T-helper 1 cell (primary cell): Measurements from ENCODE around the gene AOC2.

Experiments used
- DNase-seq, 5 donors: peaks; one replicate each; pipeline ENCODE4 v3.0.0-alpha.2; 2012 to 2020
- total RNA-seq, 4 donors: gene quantifications; one replicate each; lab custom pipeline; 2026; lab: John Stamatoyannopoulos, UW

The AOC2 gene
- total RNA-seq: 2.1 to 2.6 (median 2.6) reads per million in 4 donors

GRCh38 chr17:42844271-42844670 is at the start of gene AOC2:
Gene AOC2 (plus strand): TSS chr17:42844580. CDS start chr17:42844627, 47 bp downstream.
- no peak for DNase-seq

GRCh38 chr17:42795061-42795460 is 49.3 kb upstream of the AOC2 start:
- DNase-seq: no peak

DNA sequence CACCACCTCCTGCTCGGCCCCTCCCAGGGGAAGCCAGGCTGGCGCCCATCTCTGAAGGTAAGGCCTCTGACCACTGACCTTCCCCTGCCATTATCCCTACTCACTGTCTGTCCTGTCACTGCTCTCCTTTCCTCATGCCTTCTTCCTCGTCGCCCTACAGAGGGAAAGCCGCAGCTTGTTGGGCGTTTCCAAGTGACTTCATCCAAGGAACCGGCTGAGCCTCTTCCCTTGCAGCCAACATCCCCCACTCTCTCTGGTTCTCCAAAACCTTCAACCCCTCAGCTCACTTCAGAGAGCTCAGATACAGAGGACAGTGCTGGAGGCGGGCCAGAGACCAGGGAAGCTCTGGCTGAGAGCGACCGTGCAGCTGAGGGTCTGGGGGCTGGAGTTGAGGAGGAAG is 48.9 kb upstream of the AOC2 start:
- no peak for DNase-seq

- no peak for DNase-seq
These were observed 48.2 kb upstream of the AOC2 start for GRCh38 chr17:42796066-42796758.

GRCh38 chr17:42797067-42798007 is 47.0 kb upstream of the AOC2 start:
- DNase-seq: no peak

- DNase-seq: no peak
These were observed 46.4 kb upstream of the AOC2 start for GRCh38 chr17:42798011-42798382.

GRCh38 chr17:42798383-42799380 is 45.7 kb upstream of the AOC2 start, which contains the start of the genes CNTD1 and COA3:
Gene CNTD1 (plus strand): TSS chr17:42798861. CDS start chr17:42799068, 207 bp downstream.
Gene COA3 (minus strand): TSS chr17:42798704. CDS start chr17:42798681, 23 bp downstream.
- DNase-seq: peak; percentile 35 to 82 (median 61)

DNA sequence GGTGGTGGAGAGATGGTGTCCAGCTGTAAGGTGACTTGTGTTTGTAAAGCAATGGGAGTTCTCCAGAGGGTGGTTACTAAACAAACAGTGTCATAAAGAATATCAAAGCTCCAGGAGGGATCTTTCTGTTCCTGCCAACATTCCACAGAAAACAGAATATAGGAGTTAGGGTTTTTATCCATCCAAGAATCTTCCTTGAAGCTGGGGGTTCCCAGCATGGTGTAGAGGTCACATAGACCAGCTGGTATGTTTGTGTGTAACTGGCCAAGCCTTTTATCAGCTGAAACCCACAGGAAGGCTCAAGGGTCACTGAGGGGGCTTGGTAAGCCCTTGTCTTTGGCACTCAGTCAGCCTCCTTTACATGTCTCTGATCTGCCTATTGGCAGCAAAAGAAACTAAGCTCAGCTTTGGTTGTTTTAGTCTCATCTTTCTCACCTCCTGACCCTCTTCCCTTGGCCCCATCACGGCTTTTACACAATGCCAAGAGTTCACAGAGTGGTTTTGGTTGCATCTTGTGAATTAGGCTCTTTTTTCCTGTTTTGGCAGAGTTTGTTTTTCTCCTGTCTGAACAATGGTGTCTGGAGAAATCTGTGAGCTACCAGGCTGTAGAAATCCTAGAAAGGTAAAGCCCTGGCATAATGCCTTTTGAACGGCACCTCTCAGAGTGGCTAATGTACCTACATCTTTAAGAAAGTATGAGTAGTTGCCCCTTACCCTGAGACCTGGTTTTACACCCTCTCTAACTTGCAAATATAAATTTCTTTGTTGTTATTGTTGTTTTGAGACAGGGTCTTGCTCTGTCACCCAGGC is 41.1 kb upstream of the AOC2 start:
- no peak for DNase-seq

DNA sequence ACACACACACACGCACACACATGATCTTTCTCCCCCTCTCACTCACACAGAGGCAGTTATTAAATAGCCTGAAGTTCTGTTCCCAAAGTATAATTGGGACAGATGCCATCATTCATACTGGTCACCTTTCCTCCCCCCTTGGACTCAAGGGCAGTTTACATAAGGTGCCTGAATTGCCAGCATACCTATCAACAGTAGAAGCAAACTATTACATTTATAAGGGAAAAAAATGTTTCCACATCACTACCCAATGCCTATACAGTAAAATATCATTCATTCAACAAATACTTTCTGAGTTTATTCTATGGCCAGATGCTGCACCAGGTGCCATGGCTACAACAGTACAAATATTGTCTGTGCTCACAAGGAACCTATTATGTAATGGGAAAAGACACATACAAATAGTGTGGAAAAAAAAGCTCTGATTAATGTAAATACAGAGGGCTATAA is 39.4 kb upstream of the AOC2 start:
- no peak for DNase-seq

GRCh38 chr17:42806249-42806648 is 38.1 kb upstream of the AOC2 start:
- no peak for DNase-seq

GRCh38 chr17:42809250-42809649 is 35.1 kb upstream of the AOC2 start:
- DNase-seq: no peak

DNA sequence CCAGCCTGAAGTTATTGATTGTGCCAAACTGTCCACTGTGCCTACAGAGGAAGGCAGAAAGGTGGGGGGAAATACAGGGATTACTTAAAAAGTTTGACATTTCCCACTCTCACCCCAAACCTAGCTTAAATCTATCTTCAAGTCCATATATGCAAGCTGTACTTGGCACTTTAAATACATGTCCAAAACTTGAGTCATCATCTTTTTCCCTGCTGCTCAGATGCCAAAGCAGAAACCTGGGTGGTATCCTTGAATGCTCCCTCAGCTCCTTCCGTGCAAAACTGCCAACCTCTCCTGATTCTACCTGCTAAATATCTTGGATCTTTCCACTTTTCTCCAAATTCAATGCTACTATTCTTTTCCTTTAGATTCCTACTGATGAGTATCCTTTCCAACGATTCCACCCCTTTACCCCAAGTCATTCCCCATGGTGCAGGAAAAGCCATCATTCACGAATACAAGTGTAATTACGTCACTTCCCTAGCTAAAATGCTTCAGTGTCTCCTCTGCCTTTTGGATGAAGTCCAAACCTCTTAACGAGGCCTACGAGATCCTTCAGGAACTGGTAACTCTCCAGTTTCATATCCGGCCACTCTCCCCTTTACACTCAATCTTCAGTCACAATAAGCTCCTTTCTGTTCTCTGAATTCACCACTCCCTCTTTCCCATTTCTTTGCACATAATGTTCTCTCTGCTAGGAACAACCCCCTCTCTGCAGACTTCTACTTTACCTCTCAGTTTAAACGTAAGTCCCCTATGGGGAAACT is 29.6 kb upstream of the AOC2 start:
- DNase-seq: no peak

GRCh38 chr17:42817866-42818265 is 26.5 kb upstream of the AOC2 start:
- DNase-seq: no peak

- DNase-seq: no peak
These were observed 26.0 kb upstream of the AOC2 start for GRCh38 chr17:42818379-42818778.

GRCh38 chr17:42819939-42820535 is 24.3 kb upstream of the AOC2 start:
- DNase-seq: peak; percentile 27 to 67 (median 41)

- no peak for DNase-seq
These were observed 23.2 kb upstream of the AOC2 start for GRCh38 chr17:42821176-42821575.

GRCh38 chr17:42827472-42827871 is 16.9 kb upstream of the AOC2 start:
- DNase-seq: no peak

DNA sequence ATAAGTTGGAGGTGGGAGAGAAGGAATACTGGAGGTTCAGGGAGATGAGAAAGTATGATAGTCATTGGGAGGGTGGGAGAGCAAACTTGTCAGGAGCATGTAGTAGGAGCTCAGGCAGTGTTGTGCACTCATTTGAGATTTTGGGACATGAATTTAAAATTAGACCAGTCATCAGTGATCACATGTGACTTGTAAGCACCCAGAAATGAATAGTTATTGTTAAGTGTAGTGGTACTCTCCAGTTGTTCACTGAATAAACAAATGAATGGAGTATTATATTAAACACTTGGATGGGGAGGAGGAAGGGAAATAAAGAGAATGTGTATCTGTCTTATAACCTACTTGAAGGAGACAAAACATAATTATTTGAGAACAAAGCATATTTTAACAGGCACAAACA is 13.4 kb upstream of the AOC2 start:
- DNase-seq: no peak

GRCh38 chr17:42832213-42832933 is 12.0 kb upstream of the AOC2 start:
- no peak for DNase-seq
